BE2C (cell line): ENCODE measurements around the gene OBP2A.
"Not testable (repeated sequence)": the region's sequence is repeated elsewhere in the genome, so short reads cannot be mapped to it uniquely, and the experiment has no call there.

Experiments
- DNase-seq: peaks from one replicate; pipeline ENCODE4 v3.0.0-alpha.2; 2020
- H3K27me3 ChIP-seq: fragments of 250-450 bp; sonication (Bioruptor Pico); 2 replicates; pipeline ENCODE4 v1.5.1; 2020; ENCODE audit warnings: mild to moderate bottlenecking
- H3K36me3 ChIP-seq: fragments of 250-450 bp; sonication (Bioruptor Pico); 2 replicates; pipeline ENCODE4 v1.5.1; 2020; ENCODE audit warnings: mild to moderate bottlenecking
- H3K4me1 ChIP-seq: fragments of 250-450 bp; sonication (Bioruptor Pico); 2 replicates; pipeline ENCODE4 v1.5.1; 2020
- H3K4me3 ChIP-seq: 2 replicates; pipeline ENCODE4 v1.5.1; 2011; ENCODE audit warnings: low read depth, low read length
- H3K9me3 ChIP-seq: fragments of 250-450 bp; sonication (Bioruptor Pico); 2 replicates; pipeline ENCODE4 v1.5.1; 2020
- TF ChIP-seq, protein P1 (sequence below): IDR thresholded peaks from 2 replicates; pipeline ENCODE4 v1.5.1; 2012; ENCODE audit warnings: mild to moderate bottlenecking, low read depth, low read length

OBP2A gene

GRCh38 chr9:135547756-135548736 lies 2.1 kb downstream of the OBP2A start:
- no peaks in the 10 kb centered on the region for H3K36me3 ChIP-seq
- no peaks in the 10 kb centered on the region for H3K27me3 ChIP-seq
- TF ChIP-seq, protein P1, sequence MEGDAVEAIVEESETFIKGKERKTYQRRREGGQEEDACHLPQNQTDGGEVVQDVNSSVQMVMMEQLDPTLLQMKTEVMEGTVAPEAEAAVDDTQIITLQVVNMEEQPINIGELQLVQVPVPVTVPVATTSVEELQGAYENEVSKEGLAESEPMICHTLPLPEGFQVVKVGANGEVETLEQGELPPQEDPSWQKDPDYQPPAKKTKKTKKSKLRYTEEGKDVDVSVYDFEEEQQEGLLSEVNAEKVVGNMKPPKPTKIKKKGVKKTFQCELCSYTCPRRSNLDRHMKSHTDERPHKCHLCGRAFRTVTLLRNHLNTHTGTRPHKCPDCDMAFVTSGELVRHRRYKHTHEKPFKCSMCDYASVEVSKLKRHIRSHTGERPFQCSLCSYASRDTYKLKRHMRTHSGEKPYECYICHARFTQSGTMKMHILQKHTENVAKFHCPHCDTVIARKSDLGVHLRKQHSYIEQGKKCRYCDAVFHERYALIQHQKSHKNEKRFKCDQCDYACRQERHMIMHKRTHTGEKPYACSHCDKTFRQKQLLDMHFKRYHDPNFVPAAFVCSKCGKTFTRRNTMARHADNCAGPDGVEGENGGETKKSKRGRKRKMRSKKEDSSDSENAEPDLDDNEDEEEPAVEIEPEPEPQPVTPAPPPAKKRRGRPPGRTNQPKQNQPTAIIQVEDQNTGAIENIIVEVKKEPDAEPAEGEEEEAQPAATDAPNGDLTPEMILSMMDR = no peak
- H3K9me3 ChIP-seq = no peaks in the 10 kb centered on the region
- peaks cover 5% of the 10 kb centered on the region for H3K4me1 ChIP-seq
- no peak for DNase-seq
- no peak overlapping the region for H3K4me3 ChIP-seq

- DNase-seq, H3K9me3 ChIP-seq, H3K27me3 ChIP-seq, H3K4me3 ChIP-seq, H3K4me1 ChIP-seq, H3K36me3 ChIP-seq: not testable (repeated sequence)
Measured at GRCh38 chr9:135549478-135550343, 3.8 kb downstream of the OBP2A start.

DNA sequence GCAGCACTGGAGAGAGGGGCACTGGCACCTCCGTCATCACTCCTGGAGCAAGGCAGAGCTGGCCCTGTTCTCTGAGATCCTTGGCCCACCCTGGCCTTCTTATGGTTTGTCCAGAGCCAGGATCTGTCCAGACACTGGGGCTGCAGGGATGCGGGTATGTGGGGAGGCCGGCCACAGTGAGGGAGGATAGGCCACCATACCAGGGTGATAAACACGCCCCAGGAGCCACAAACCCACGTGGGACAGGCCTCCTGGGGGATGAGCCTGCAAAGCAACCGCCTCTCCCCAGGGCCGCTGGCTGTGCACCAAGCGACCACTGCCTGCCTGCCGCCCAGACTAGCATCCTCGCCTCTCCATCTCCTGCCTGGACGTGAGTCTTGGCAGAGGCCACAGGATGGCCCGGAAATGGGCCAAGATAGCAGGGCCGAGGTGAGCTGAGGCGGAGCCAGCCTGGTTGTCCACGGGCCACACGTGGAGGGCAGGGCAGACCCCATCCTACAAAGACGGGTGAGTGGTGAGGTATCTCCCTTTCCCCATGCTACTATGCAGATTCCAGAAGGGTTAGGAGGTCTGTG lies 4.5 kb downstream of the OBP2A start:
- no peak for DNase-seq
- TF ChIP-seq, protein P1 = no peak
- no peaks in the 10 kb centered on the region for H3K27me3 ChIP-seq
- no peak overlapping the region for H3K4me3 ChIP-seq
- H3K4me1 ChIP-seq = no peaks in the 10 kb centered on the region
- no peaks in the 10 kb centered on the region for H3K9me3 ChIP-seq
- H3K36me3 ChIP-seq = no peaks in the 10 kb centered on the region

DNA sequence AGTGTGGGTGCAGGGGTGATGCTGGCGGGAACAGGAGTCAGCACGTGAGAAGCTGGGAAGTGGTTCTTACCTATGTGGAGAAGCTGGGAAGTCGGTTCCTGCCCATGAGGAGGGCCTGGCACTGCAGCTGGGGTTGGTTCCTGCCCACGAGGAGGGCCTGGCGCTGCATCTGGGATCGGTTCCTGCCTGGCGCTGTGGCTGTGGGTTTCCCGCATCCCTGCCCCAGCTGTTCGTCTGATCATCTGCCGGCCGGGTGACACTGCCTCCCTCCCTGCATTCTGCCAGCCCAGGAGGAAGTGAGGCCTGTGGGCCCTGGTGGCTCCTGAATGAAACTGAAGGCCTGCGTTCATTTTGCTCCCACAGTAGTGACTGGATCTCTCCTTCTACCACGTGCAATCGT lies 5.1 kb downstream of the OBP2A start:
- TF ChIP-seq, protein P1 = no peak
- Histone ChIP-seq H3K4me1 (no peaks in the 10 kb centered on the region), H3K27me3 (no peaks in the 10 kb centered on the region), H3K4me3 (no peak overlapping the region), H3K9me3 (no peaks in the 10 kb centered on the region), H3K36me3 (no peaks in the 10 kb centered on the region)
- DNase-seq = no peak

GRCh38 chr9:135551456-135551855 lies 5.5 kb downstream of the OBP2A start:
- no peaks in the 10 kb centered on the region for H3K4me1 ChIP-seq
- TF ChIP-seq, protein P1 = no peak
- H3K4me3 ChIP-seq = no peak overlapping the region
- H3K9me3 ChIP-seq = no peaks in the 10 kb centered on the region
- no peaks in the 10 kb centered on the region for H3K27me3 ChIP-seq
- H3K36me3 ChIP-seq = no peaks in the 10 kb centered on the region
- no peak for DNase-seq

GRCh38 chr9:135552021-135552697 lies 6.2 kb downstream of the OBP2A start:
- TF ChIP-seq, protein P1 = no peak
- Histone ChIP-seq H3K9me3 (no peaks in the 10 kb centered on the region), H3K4me1 (no peaks in the 10 kb centered on the region), H3K4me3 (no peak overlapping the region), H3K36me3 (no peaks in the 10 kb centered on the region), H3K27me3 (no peaks in the 10 kb centered on the region)
- no peak for DNase-seq
